Parathyroid adenoma (tissue), 2 donors: Measurements from ENCODE around the gene THRA.

Source experiments
- H2AFZ ChIP-seq: fragments of 300-600 bp; sonication (generic); one replicate; pipeline ENCODE4 v1.7.0; 2017; ENCODE audit warnings: antibody characterized with exemption, mild to moderate bottlenecking
- H3K27ac ChIP-seq: fragments of 300-600 bp; sonication (generic); one replicate; pipeline ENCODE4 v1.7.0; 2017
- H3K27me3 ChIP-seq: fragments of 300-600 bp; sonication (generic); one replicate; pipeline ENCODE4 v1.7.0; 2017; ENCODE audit warnings: low read length; ENCODE audit not compliant: control insufficient read depth, insufficient read depth
- H3K36me3 ChIP-seq: fragments of 300-600 bp; sonication (generic); one replicate; pipeline ENCODE4 v1.7.0; 2017; ENCODE audit warnings: low read length; ENCODE audit not compliant: control insufficient read depth, insufficient read depth
- H3K4me1 ChIP-seq: fragments of 300-600 bp; sonication (generic); one replicate; pipeline ENCODE4 v1.7.0; 2017; ENCODE audit warnings: control low read depth
- H3K4me2 ChIP-seq: fragments of 300-600 bp; sonication (generic); one replicate; pipeline ENCODE4 v1.7.0; 2017; ENCODE audit warnings: low read length
- H3K4me3 ChIP-seq: fragments of 300-600 bp; sonication (generic); one replicate; pipeline ENCODE4 v1.7.0; 2017; ENCODE audit warnings: low read depth, low read length
- H3K79me2 ChIP-seq: fragments of 300-600 bp; sonication (generic); one replicate; pipeline ENCODE4 v1.7.0; 2017; ENCODE audit warnings: control low read depth
- H3K9ac ChIP-seq: fragments of 300-600 bp; sonication (generic); one replicate; pipeline ENCODE4 v1.7.0; 2017; ENCODE audit warnings: mild to moderate bottlenecking
- H3K9me3 ChIP-seq: fragments of 300-600 bp; sonication (generic); one replicate; pipeline ENCODE4 v1.7.0; 2017; ENCODE audit warnings: low read length; ENCODE audit not compliant: control insufficient read depth
- TF ChIP-seq, protein P1 (sequence below): fragments of 300-600 bp; sonication (generic); IDR thresholded peaks from one replicate; pipeline ENCODE4 v1.7.0; 2017; ENCODE audit warnings: antibody characterized with exemption, mild to moderate bottlenecking
- donor health status: primary hyperparathyroidism.

Gene THRA

GRCh38 chr17:40072735-40073346, 10.1 kb downstream of the THRA start:
- Histone ChIP-seq H3K9me3 (no peaks in the 10 kb centered on the region), H3K4me1 (peaks cover 68% of the 10 kb centered on the region), H3K27ac (peak overlapping the region; percentile 78), H2AFZ (no peak overlapping the region), H3K36me3 (no peaks in the 10 kb centered on the region), H3K9ac (no peak overlapping the region), H3K4me3 (peak overlapping the region; percentile 9), H3K79me2 (peaks cover 20% of the 10 kb centered on the region), H3K27me3 (no peaks in the 10 kb centered on the region), H3K4me2 (peak overlapping the region; percentile 50)
- TF ChIP-seq, protein P1, sequence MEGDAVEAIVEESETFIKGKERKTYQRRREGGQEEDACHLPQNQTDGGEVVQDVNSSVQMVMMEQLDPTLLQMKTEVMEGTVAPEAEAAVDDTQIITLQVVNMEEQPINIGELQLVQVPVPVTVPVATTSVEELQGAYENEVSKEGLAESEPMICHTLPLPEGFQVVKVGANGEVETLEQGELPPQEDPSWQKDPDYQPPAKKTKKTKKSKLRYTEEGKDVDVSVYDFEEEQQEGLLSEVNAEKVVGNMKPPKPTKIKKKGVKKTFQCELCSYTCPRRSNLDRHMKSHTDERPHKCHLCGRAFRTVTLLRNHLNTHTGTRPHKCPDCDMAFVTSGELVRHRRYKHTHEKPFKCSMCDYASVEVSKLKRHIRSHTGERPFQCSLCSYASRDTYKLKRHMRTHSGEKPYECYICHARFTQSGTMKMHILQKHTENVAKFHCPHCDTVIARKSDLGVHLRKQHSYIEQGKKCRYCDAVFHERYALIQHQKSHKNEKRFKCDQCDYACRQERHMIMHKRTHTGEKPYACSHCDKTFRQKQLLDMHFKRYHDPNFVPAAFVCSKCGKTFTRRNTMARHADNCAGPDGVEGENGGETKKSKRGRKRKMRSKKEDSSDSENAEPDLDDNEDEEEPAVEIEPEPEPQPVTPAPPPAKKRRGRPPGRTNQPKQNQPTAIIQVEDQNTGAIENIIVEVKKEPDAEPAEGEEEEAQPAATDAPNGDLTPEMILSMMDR, result no peak

GRCh38 chr17:40073454-40074174, 10.8 kb downstream of the THRA start:
- peaks cover 63% of the 10 kb centered on the region for H3K4me1 ChIP-seq
- H3K27me3 ChIP-seq, result no peaks in the 10 kb centered on the region
- H3K9ac ChIP-seq, result no peak overlapping the region
- no peak overlapping the region for H3K4me2 ChIP-seq
- H3K79me2 ChIP-seq, result peaks cover 22% of the 10 kb centered on the region
- no peak overlapping the region for H3K27ac ChIP-seq
- no peaks in the 10 kb centered on the region for H3K36me3 ChIP-seq
- no peak overlapping the region for H3K4me3 ChIP-seq
- no peak overlapping the region for H2AFZ ChIP-seq
- TF ChIP-seq, protein P1, result no peak
- H3K9me3 ChIP-seq, result no peaks in the 10 kb centered on the region

DNA sequence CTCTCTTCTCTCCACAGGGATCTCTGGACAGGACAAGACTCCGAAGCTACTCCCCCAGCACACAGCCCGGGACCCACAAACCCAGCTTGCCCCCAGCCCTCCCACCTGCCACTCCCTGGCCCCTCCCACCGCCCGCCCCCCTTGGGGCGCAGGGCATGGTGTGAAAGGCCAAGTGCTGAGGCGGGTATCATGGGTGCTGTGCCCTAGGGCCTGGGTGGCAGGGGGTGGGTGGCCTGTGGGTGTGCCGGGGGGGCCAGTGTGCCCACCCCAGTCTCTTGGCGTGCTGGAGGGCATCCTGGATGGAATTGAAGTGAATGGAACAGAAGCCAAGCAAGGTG, 11.4 kb downstream of the THRA start:
- Histone ChIP-seq H3K36me3 (no peaks in the 10 kb centered on the region), H3K4me1 (peaks cover 59% of the 10 kb centered on the region), H3K27ac (peak overlapping the region; percentile 12), H3K79me2 (peaks cover 22% of the 10 kb centered on the region), H2AFZ (no peak overlapping the region), H3K4me3 (no peak overlapping the region), H3K27me3 (no peaks in the 10 kb centered on the region), H3K9me3 (no peaks in the 10 kb centered on the region), H3K9ac (no peak overlapping the region), H3K4me2 (no peak overlapping the region)
- TF ChIP-seq, protein P1, result no peak

GRCh38 chr17:40074871-40075200, 12.1 kb downstream of the THRA start:
- H2AFZ ChIP-seq, result no peak overlapping the region
- no peaks in the 10 kb centered on the region for H3K36me3 ChIP-seq
- H3K27me3 ChIP-seq, result no peaks in the 10 kb centered on the region
- H3K27ac ChIP-seq, result peak overlapping the region; percentile 77
- no peak overlapping the region for H3K4me3 ChIP-seq
- H3K9me3 ChIP-seq, result no peaks in the 10 kb centered on the region
- H3K4me2 ChIP-seq, result peak overlapping the region; percentile 62
- TF ChIP-seq, protein P1, result no peak
- peaks cover 26% of the 10 kb centered on the region for H3K79me2 ChIP-seq
- H3K4me1 ChIP-seq, result peaks cover 53% of the 10 kb centered on the region
- H3K9ac ChIP-seq, result no peak overlapping the region
